Prostate gland (tissue), 2 donors: ENCODE data around the gene ATP2C1.

Source experiments
- CTCF ChIP-seq, 4 experiments: fragments of 200-600 bp in 2 of 4; fragments of 450-650 bp in 2 of 4; sonication (generic) in 2 of 4; IDR thresholded peaks; 1 replicate in 3 of 4; 2 replicates in 1 of 4; pipeline ENCODE4 v1.5.1; 2016 to 2019; ENCODE audit warnings: antibody characterized with exemption in 4 of 4, mild to moderate bottlenecking in 2 of 4, moderate library complexity in 2 of 4
- POLR2A ChIP-seq: fragments of 450-650 bp; IDR thresholded peaks from one replicate; pipeline ENCODE4 v1.6.1; 2016; ENCODE audit warnings: antibody characterized with exemption, mild to moderate bottlenecking
- POLR2AphosphoS5 ChIP-seq: sonication (generic); formaldehyde crosslinking; IDR thresholded peaks from one replicate; pipeline ENCODE4 v1.6.1; 2017; ENCODE audit warnings: antibody characterized with exemption

- TF ChIP-seq CTCF (IDR thresholded peaks at IDR 0.05): no peak
- TF ChIP-seq POLR2A: no peak
- TF ChIP-seq POLR2AphosphoS5: no peak
Measured at GRCh38 chr3:130925628-130926027, 31.7 kb downstream of the ATP2C1 start.
